Thoracic aorta (tissue), 2 donors: ENCODE data around the gene SLC34A2. TPM values are rescaled to one million over a fixed set of nuclear protein-coding genes. Genes with fewer than 3 reads are reported as not detected.
"Not testable (repeated sequence)": the region's sequence is repeated elsewhere in the genome, so short reads cannot be mapped to it uniquely, and the experiment has no call there.

Experiments used
- ATAC-seq: fragments of 150-250 bp; one replicate; pipeline ENCODE4 v1.8.0; 2017; ENCODE audit warnings: low read depth; ENCODE audit not compliant: insufficient number of reproducible peaks, low FRiP score
- DNase-seq: peaks from one replicate; pipeline ENCODE4 v3.0.0-alpha.2; 2020; ENCODE audit warnings: low spot score
- H3K27ac ChIP-seq, 2 donors: fragments of 200-600 bp; sonication (generic); 1 replicate in 1 of 2; 2 replicates in 1 of 2; pipeline ENCODE4 v1.5.1; 2016; ENCODE audit warnings: mild to moderate bottlenecking in 2 of 2, moderate library complexity in 2 of 2
- H3K27me3 ChIP-seq: fragments of 200-600 bp; sonication (generic); replicated peaks from 2 replicates; pipeline ENCODE4 v1.6.0; 2016; ENCODE audit warnings: mild to moderate bottlenecking; ENCODE audit not compliant: insufficient read depth
- H3K36me3 ChIP-seq: fragments of 200-600 bp; sonication (generic); one replicate; pipeline ENCODE4 v1.5.1; 2016
- H3K4me1 ChIP-seq, 2 donors: fragments of 200-600 bp; sonication (generic); 1 replicate in 1 of 2; 2 replicates in 1 of 2; pipeline versions ENCODE4 v1.5.1 to v1.6.0; 2016; ENCODE audit warnings: low read depth in 2 of 2, mild to moderate bottlenecking in 1 of 2; ENCODE audit not compliant: control insufficient read depth in 1 of 2
- H3K4me3 ChIP-seq: fragments of 200-600 bp; sonication (generic); 2 replicates; pipeline ENCODE4 v1.5.1; 2016; ENCODE audit warnings: mild to moderate bottlenecking
- H3K9me3 ChIP-seq: fragments of 200-600 bp; sonication (generic); 2 replicates; pipeline ENCODE4 v1.5.1; 2016
- CTCF ChIP-seq: fragments of 200-600 bp; sonication (generic); IDR thresholded peaks from one replicate; pipeline ENCODE4 v1.5.1; 2019; ENCODE audit warnings: antibody characterized with exemption
- total RNA-seq, 2 donors: library from RNA; depleted of rRNA; stranded (reverse); fragments of >200 nt; gene quantifications; one replicate each; pipeline versions ENCODE4 v1.1.0 to v1.2.3, GENCODE V29; 2016

The SLC34A2 gene
- not detected for total RNA-seq

- no peak for ATAC-seq
- H3K4me1 ChIP-seq = no peaks in the 10 kb centered on the region
- no peak within 1 kb of the TSS for H3K4me3 ChIP-seq
- no peaks in the 10 kb centered on the region for H3K36me3 ChIP-seq
- no peak for TF ChIP-seq CTCF
- H3K27ac ChIP-seq = no peak within 1 kb of the TSS
- no peaks in the 10 kb centered on the region for H3K27me3 ChIP-seq
- no peak for DNase-seq
- no peaks in the 10 kb centered on the region for H3K9me3 ChIP-seq
Measured at GRCh38 chr4:25654971-25655963, at the start of gene SLC34A2. Gene SLC34A2 (plus strand): TSS chr4:25655851. CDS start chr4:25662501, 6,650 bp downstream.

GRCh38 chr4:25608644-25609043, 47.0 kb upstream of the SLC34A2 start:
- ATAC-seq = no peak

GRCh38 chr4:25609976-25610375, 45.7 kb upstream of the SLC34A2 start:
- no peak for TF ChIP-seq CTCF
- H3K27me3 ChIP-seq = no peaks in the 10 kb centered on the region
- H3K36me3 ChIP-seq = no peaks in the 10 kb centered on the region
- ATAC-seq (no peak), DNase-seq (no peak)
- no peaks in the 10 kb centered on the region for H3K4me1 ChIP-seq
- H3K4me3 ChIP-seq = no peak overlapping the region
- no peaks in the 10 kb centered on the region for H3K9me3 ChIP-seq
- H3K27ac ChIP-seq = no peak overlapping the region

More at GRCh38 chr4:25608644-25609043, 47.0 kb upstream of the SLC34A2 start:
- DNase-seq = no peak
- no peaks in the 10 kb centered on the region for H3K4me1 ChIP-seq
- no peaks in the 10 kb centered on the region for H3K36me3 ChIP-seq
- no peaks in the 10 kb centered on the region for H3K27me3 ChIP-seq
- no peak overlapping the region for H3K27ac ChIP-seq
- TF ChIP-seq CTCF = no peak
- no peaks in the 10 kb centered on the region for H3K9me3 ChIP-seq
- H3K4me3 ChIP-seq = no peak overlapping the region

GRCh38 chr4:25613613-25614012, 42.0 kb upstream of the SLC34A2 start:
- DNase-seq, H3K27ac ChIP-seq, H3K36me3 ChIP-seq, H3K27me3 ChIP-seq, H3K4me1 ChIP-seq, H3K9me3 ChIP-seq, H3K4me3 ChIP-seq, ATAC-seq: not testable (repeated sequence)

- H3K36me3 ChIP-seq = no peaks in the 10 kb centered on the region
- H3K9me3 ChIP-seq = no peaks in the 10 kb centered on the region
- DNase-seq = no peak
- H3K4me3 ChIP-seq = no peak overlapping the region
- H3K4me1 ChIP-seq = no peaks in the 10 kb centered on the region
- no peak for TF ChIP-seq CTCF
- no peak overlapping the region for H3K27ac ChIP-seq
- H3K27me3 ChIP-seq = no peaks in the 10 kb centered on the region
- no peak for ATAC-seq
Measured at GRCh38 chr4:25614807-25615206, 40.8 kb upstream of the SLC34A2 start.
